Neural crest cell (in vitro differentiated cells): ENCODE data around the gene KIAA0040. TPM values are rescaled to one million over a fixed set of nuclear protein-coding genes. Genes with fewer than 3 reads are reported as not detected.

Source experiments
- DNase-seq: peaks from one replicate; pipeline ENCODE4 v3.0.0; 2021; ENCODE audit warnings: low read depth, mixed read lengths, low spot score
- H3K27ac Mint-ChIP-seq: one replicate; pipeline ENCODE4 v1.8.0; 2021; ENCODE audit warnings: mild to moderate bottlenecking, mixed read lengths; ENCODE audit not compliant: unreplicated experiment
- H3K27me3 Mint-ChIP-seq: 2 replicates; pipeline ENCODE4 v1.8.0; 2021; ENCODE audit warnings: low read depth, mild to moderate bottlenecking, mixed read lengths
- H3K36me3 Mint-ChIP-seq: 2 replicates; pipeline ENCODE4 v1.8.0; 2021; ENCODE audit warnings: low read depth, mild to moderate bottlenecking, mixed read lengths
- H3K4me1 Mint-ChIP-seq: 2 replicates; pipeline ENCODE4 v1.8.0; 2021; ENCODE audit warnings: mixed read lengths
- H3K4me3 Mint-ChIP-seq: one replicate; pipeline ENCODE4 v1.8.0; 2021; ENCODE audit warnings: mild to moderate bottlenecking, mixed read lengths
- H3K9me3 Mint-ChIP-seq: 2 replicates; pipeline ENCODE4 v1.8.0; 2021; ENCODE audit warnings: mixed read lengths
- long read RNA-seq: library from polyadenylated mRNA; unstranded; transcript quantifications from one replicate; pipeline ENCODE4 v2.0.0, GENCODE V29; 2020
- total RNA-seq: library from RNA; stranded (reverse); gene quantifications from 2 replicates; pipeline ENCODE4 v1.2.1, GENCODE V29; 2021
- TF ChIP-seq, protein P1 (sequence below): fragments of 200-600 bp; sonication (generic); conservative IDR thresholded peaks from 2 replicates; pipeline ENCODE4 v1.5.0; 2021; ENCODE audit warnings: antibody characterized with exemption, mild to moderate bottlenecking

KIAA0040 gene
- 0.14 and 0.42 TPM in 2 replicates for total RNA-seq
- long read RNA-seq = 0 reads

DNA sequence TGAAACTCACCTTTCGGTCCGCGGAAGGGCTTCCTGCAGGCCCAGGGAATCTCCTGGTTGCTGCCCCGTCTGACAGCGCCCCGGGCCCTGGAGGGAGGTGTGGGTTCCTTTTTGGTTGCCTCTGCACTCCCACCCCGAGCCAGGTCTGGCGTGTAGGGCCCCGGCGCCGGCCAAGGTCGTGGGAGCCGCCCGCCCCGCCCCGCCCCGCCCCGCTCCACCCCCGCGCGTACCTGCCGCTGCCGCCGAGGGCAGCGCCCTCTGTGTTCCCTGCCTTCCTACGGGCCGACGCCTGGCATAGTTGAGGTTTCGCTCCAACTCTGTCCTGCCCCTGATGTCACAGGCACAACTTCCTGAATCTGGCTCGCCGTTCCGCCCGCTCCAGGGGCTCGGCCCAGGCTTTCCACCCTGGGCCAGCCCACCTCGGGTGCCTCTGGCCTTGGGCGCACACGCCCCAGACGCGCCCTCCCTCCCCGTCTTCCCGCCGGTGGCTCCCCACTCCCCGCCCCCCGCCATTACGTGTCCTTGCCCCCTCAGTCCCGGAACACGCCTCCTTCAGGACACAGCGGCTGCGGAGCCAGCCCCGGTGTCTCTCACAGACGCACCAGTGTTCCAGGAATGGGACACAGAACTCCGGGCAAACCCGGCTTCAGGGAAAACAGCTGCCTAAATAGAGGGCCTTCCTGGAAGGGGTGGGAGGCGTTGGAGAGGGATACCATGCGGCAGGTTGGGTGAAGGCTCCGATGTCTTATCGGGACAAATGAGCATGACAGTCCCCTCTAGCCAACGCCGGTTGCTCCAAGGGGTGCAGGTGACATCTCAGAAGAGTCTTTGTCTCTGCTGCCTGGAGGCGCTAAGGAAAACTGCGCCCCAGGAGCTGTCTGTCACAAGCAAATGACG lies at the start of gene KIAA0040:
KIAA0040 (minus strand) TSS at position 147 of the 897 bp plus-strand sequence. CDS start 31,763 bp downstream, outside the sequence.
- H3K9me3 Mint-ChIP-seq = no peaks in the 10 kb centered on the region
- peak within 1 kb of the TSS; percentile 88 for H3K4me3 Mint-ChIP-seq
- peak; percentile 39 for DNase-seq
- peaks cover 11% of the 10 kb centered on the region for H3K4me1 Mint-ChIP-seq
- TF ChIP-seq, protein P1, sequence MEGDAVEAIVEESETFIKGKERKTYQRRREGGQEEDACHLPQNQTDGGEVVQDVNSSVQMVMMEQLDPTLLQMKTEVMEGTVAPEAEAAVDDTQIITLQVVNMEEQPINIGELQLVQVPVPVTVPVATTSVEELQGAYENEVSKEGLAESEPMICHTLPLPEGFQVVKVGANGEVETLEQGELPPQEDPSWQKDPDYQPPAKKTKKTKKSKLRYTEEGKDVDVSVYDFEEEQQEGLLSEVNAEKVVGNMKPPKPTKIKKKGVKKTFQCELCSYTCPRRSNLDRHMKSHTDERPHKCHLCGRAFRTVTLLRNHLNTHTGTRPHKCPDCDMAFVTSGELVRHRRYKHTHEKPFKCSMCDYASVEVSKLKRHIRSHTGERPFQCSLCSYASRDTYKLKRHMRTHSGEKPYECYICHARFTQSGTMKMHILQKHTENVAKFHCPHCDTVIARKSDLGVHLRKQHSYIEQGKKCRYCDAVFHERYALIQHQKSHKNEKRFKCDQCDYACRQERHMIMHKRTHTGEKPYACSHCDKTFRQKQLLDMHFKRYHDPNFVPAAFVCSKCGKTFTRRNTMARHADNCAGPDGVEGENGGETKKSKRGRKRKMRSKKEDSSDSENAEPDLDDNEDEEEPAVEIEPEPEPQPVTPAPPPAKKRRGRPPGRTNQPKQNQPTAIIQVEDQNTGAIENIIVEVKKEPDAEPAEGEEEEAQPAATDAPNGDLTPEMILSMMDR = no peak
- peaks cover 58% of the 10 kb centered on the region for H3K27me3 Mint-ChIP-seq
- H3K27ac Mint-ChIP-seq = no peak within 1 kb of the TSS
- H3K36me3 Mint-ChIP-seq = no peaks in the 10 kb centered on the region

DNA sequence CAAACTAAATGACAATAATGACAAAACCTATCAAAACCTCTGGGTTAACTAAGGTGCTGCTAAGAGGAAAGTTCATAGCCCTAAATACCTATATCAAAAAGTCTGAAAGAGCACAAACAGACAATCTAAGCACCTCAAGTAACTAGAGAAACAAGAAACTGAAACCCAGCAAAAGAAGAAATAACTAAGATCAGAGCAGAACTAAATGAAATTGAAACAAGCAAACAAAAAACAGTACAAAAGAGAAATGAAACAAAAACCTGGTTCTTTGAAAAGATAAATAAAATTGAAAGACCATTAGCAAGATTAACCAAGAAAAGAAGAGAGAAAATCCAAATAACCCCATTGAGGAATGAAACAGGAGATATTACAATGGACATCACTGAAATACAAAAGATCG lies 44.8 kb upstream of the KIAA0040 start:
- no peak overlapping the region for H3K27ac Mint-ChIP-seq
- peaks cover 12% of the 10 kb centered on the region for H3K27me3 Mint-ChIP-seq
- TF ChIP-seq, protein P1 = no peak
- peaks cover 15% of the 10 kb centered on the region for H3K9me3 Mint-ChIP-seq
- no peaks in the 10 kb centered on the region for H3K4me1 Mint-ChIP-seq
- no peak for DNase-seq
- no peak overlapping the region for H3K4me3 Mint-ChIP-seq
- H3K36me3 Mint-ChIP-seq = no peaks in the 10 kb centered on the region

DNA sequence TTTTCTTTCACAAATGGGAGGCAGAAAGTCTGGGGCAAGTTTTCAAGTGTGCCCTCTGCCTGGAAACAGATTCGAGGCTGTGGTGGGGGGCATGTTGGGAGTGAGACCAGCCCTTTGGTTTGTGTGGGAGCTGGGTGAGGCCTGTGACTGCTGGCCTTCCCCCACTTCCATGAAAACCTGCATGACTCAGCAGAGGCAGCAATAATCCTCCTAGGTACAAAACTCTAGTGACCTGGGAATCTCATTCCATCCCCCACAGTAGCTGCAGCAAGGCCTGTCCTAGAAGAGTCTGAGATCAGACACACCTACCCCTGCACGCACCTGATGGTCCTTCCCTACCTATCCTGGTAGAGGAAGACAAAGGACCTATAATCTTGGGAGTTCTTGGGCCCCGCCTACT lies 42.1 kb upstream of the KIAA0040 start:
- TF ChIP-seq, protein P1 = no peak
- Mint-ChIP-seq H3K4me1 (no peaks in the 10 kb centered on the region), H3K4me3 (no peak overlapping the region), H3K36me3 (no peaks in the 10 kb centered on the region), H3K27me3 (peaks cover 12% of the 10 kb centered on the region), H3K27ac (no peak overlapping the region), H3K9me3 (peaks cover 17% of the 10 kb centered on the region)
- DNase-seq = no peak

DNA sequence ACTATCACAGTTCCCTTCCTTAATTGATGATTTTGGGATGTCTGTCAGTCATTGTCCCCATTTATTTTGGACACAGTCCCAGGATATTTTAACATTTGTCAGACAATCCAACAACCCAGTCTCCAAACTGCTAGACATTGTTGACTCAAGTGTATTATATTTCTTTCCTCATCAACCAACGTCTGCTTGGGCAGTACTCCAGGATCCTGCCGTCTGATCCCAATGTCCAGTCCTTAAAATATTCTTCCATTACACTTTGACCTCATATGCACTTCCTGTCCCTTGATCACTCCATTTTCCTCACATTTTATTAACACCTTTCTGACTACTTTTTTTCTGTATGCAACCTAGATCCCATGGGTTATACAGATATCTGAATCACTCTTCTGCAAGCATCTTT lies 39.8 kb upstream of the KIAA0040 start:
- TF ChIP-seq, protein P1 = no peak
- Mint-ChIP-seq H3K36me3 (no peaks in the 10 kb centered on the region), H3K27ac (no peak overlapping the region), H3K4me1 (no peaks in the 10 kb centered on the region), H3K27me3 (peaks cover 8% of the 10 kb centered on the region), H3K9me3 (peaks cover 12% of the 10 kb centered on the region), H3K4me3 (no peak overlapping the region)
- no peak for DNase-seq

DNA sequence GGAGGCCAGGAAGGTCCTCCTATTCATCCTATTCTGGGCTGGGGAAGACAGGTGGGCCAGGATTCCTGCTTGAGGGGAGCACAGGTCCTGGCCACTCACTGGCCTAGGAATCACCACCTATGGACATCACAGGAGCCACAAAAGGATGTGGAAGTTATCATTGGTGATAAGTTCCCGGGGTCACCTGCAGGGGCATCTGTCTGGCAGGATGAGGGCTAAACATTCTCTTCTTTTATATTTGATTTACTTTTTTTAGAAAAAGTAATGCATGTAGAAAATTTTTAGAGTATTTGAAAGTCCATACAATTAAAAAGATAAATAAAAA lies 33.2 kb upstream of the KIAA0040 start:
- Mint-ChIP-seq H3K4me1 (no peaks in the 10 kb centered on the region), H3K9me3 (peaks cover 2% of the 10 kb centered on the region), H3K27ac (no peak overlapping the region), H3K27me3 (no peaks in the 10 kb centered on the region), H3K4me3 (no peak overlapping the region), H3K36me3 (no peaks in the 10 kb centered on the region)
- TF ChIP-seq, protein P1 = no peak
- no peak for DNase-seq
